ENCODE data around the gene MPND. TPM values are rescaled to one million over a fixed set of nuclear protein-coding genes. Genes with fewer than 3 reads are reported as not detected.

MPND gene
- total RNA-seq, 1 donor from 2014 or later: 14.2 TPM

DNA sequence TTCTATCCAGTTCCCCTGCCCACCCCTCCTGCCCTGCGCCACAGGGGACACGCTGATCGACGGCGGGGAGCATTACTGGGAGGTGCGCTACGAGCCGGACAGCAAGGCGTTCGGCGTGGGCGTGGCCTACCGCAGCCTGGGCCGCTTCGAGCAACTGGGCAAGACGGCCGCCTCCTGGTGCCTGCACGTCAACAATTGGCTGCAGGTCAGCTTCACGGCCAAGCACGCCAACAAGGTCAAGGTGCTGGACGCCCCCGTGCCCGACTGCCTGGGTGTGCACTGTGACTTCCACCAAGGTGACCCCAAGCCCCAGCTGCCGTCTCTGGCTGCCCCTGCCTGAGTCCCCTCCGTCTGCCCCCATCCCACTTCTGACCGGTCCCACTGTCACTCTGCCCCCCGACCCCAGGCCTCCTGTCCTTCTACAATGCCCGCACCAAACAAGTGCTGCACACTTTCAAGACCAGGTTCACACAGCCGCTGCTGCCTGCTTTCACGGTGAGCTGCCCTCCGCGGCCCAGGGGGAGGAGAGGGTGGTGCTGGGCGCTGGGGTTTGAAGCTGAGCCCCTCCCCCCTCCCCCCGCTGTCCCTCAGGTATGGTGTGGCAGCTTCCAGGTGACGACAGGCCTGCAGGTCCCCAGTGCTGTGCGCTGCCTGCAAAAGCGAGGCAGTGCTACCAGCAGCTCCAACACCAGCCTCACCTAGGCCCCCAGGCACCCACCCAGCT is 20.3 kb upstream of the MPND start:
- H3K27ac Mint-ChIP-seq (ENCODE audit: unreplicated experiment): no peak overlapping the region
- TF ChIP-seq, protein P1, sequence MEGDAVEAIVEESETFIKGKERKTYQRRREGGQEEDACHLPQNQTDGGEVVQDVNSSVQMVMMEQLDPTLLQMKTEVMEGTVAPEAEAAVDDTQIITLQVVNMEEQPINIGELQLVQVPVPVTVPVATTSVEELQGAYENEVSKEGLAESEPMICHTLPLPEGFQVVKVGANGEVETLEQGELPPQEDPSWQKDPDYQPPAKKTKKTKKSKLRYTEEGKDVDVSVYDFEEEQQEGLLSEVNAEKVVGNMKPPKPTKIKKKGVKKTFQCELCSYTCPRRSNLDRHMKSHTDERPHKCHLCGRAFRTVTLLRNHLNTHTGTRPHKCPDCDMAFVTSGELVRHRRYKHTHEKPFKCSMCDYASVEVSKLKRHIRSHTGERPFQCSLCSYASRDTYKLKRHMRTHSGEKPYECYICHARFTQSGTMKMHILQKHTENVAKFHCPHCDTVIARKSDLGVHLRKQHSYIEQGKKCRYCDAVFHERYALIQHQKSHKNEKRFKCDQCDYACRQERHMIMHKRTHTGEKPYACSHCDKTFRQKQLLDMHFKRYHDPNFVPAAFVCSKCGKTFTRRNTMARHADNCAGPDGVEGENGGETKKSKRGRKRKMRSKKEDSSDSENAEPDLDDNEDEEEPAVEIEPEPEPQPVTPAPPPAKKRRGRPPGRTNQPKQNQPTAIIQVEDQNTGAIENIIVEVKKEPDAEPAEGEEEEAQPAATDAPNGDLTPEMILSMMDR (IDR thresholded peaks at IDR 0.05): no peak
- peaks cover 15% of the 10 kb centered on the region for H3K4me1 Mint-ChIP-seq (ENCODE audit: unreplicated experiment)
- peaks cover 8% of the 10 kb centered on the region for H3K27me3 Mint-ChIP-seq (ENCODE audit: unreplicated experiment)
- H3K4me3 Mint-ChIP-seq (ENCODE audit: unreplicated experiment): no peak overlapping the region
- peaks cover 3% of the 10 kb centered on the region for H3K36me3 Mint-ChIP-seq (ENCODE audit: unreplicated experiment)
- peaks cover 10% of the 10 kb centered on the region for H3K9me3 Mint-ChIP-seq (ENCODE audit: unreplicated experiment)
- no peak for DNase-seq (ENCODE audit: extremely low spot score, unreplicated experiment)

DNA sequence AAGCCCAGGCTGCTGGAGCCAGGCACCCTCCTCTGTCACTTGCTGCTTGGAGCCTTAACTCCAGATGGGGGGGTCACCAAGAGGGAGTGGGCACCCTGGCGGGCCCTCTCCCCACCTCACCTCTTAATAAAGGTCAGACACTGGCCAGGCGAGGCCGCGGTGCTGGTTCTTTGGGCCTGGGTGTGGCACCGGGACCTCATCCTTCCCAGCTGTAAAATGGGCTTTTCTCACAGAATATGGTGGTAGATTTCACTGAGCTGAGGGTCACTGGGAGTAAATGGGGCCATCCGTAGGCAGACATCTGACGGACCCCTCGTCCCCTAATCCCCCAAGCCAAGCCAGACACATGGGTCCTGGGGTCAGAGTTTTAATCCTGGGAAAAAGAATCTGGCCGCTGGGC is 19.7 kb upstream of the MPND start:
- Mint-ChIP-seq H3K36me3 (ENCODE audit: unreplicated experiment) (no peaks in the 10 kb centered on the region), H3K27ac (ENCODE audit: unreplicated experiment) (no peak overlapping the region), H3K9me3 (ENCODE audit: unreplicated experiment) (peaks cover 10% of the 10 kb centered on the region), H3K4me3 (ENCODE audit: unreplicated experiment) (no peak overlapping the region), H3K4me1 (ENCODE audit: unreplicated experiment) (peaks cover 18% of the 10 kb centered on the region), H3K27me3 (ENCODE audit: unreplicated experiment) (peaks cover 8% of the 10 kb centered on the region)
- TF ChIP-seq, protein P1 (IDR thresholded peaks at IDR 0.05): no peak
- DNase-seq (ENCODE audit: extremely low spot score, unreplicated experiment): no peak

GRCh38 chr19:4324228-4324627 is 19.1 kb upstream of the MPND start:
- Mint-ChIP-seq H3K27ac (ENCODE audit: unreplicated experiment) (no peak overlapping the region), H3K4me1 (ENCODE audit: unreplicated experiment) (peaks cover 20% of the 10 kb centered on the region), H3K9me3 (ENCODE audit: unreplicated experiment) (peaks cover 10% of the 10 kb centered on the region), H3K4me3 (ENCODE audit: unreplicated experiment) (no peak overlapping the region), H3K36me3 (ENCODE audit: unreplicated experiment) (no peaks in the 10 kb centered on the region), H3K27me3 (ENCODE audit: unreplicated experiment) (peaks cover 8% of the 10 kb centered on the region)
- DNase-seq (ENCODE audit: extremely low spot score, unreplicated experiment): no peak
- TF ChIP-seq, protein P1 (IDR thresholded peaks at IDR 0.05): no peak

GRCh38 chr19:4326215-4326836 is 17.0 kb upstream of the MPND start:
- no peaks in the 10 kb centered on the region for H3K9me3 Mint-ChIP-seq (ENCODE audit: unreplicated experiment)
- H3K27ac Mint-ChIP-seq (ENCODE audit: unreplicated experiment): peak overlapping the region; percentile 38
- H3K36me3 Mint-ChIP-seq (ENCODE audit: unreplicated experiment): no peaks in the 10 kb centered on the region
- TF ChIP-seq, protein P1 (IDR thresholded peaks at IDR 0.05): no peak
- H3K4me1 Mint-ChIP-seq (ENCODE audit: unreplicated experiment): peaks cover 20% of the 10 kb centered on the region
- H3K27me3 Mint-ChIP-seq (ENCODE audit: unreplicated experiment): peaks cover 8% of the 10 kb centered on the region
- peak overlapping the region; percentile 52 for H3K4me3 Mint-ChIP-seq (ENCODE audit: unreplicated experiment)
- DNase-seq (ENCODE audit: extremely low spot score, unreplicated experiment): no peak

GRCh38 chr19:4326837-4327251 is 16.5 kb upstream of the MPND start:
- TF ChIP-seq, protein P1 (IDR thresholded peaks at IDR 0.05): no peak
- Mint-ChIP-seq H3K4me1 (ENCODE audit: unreplicated experiment) (peaks cover 20% of the 10 kb centered on the region), H3K27ac (ENCODE audit: unreplicated experiment) (no peak overlapping the region), H3K27me3 (ENCODE audit: unreplicated experiment) (peaks cover 8% of the 10 kb centered on the region), H3K4me3 (ENCODE audit: unreplicated experiment) (peak overlapping the region; percentile 77), H3K36me3 (ENCODE audit: unreplicated experiment) (no peaks in the 10 kb centered on the region), H3K9me3 (ENCODE audit: unreplicated experiment) (no peaks in the 10 kb centered on the region)
- no peak for DNase-seq (ENCODE audit: extremely low spot score, unreplicated experiment)

Measured in osteocyte (in vitro differentiated cells).